ENCODE measurements around the gene ADRA2A. TPM values are rescaled to one million over a fixed set of nuclear protein-coding genes. Genes with fewer than 3 reads are reported as not detected.

ADRA2A gene
- total and polyA plus RNA-seq, 2 experiments from 2014 or later: 1.8 to 1.9 TPM

DNA sequence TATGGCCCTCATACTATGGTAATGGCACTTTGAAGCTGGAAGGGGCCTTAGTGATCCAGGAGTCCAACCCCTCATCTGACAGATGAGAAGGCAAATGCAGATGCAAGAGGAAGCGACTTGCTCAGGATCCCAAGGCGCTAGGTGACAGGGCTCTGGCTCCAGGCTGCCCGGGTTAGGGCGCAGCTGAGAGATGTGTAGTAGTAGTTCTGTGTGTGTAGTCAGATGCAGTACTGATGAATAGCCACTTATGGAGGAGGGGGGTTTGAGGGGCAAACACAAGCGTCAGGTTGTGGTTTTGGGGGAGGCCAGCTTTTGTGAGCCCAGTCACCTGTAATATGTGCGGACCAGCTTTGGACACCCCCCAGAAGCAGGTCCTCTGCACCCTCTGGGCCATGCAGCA is 4.8 kb downstream of the ADRA2A start:
- Histone ChIP-seq H4K20me1 (ENCODE audit: insufficient read depth, poor library complexity, severe bottlenecking) (no peaks in the 10 kb centered on the region), H3K79me2 (no peaks in the 10 kb centered on the region), H3K4me1 (ENCODE audit: insufficient read depth) (peaks cover 26% of the 10 kb centered on the region), H3K36me3 (replicated peaks; ENCODE audit: insufficient read depth, low read depth) (no peaks in the 10 kb centered on the region), H3K27ac (no peak overlapping the region), H3K4me2 (no peak overlapping the region), H3K9me3 (ENCODE audit: low read depth) (no peaks in the 10 kb centered on the region), H3K9me2 (replicated peaks; ENCODE audit: insufficient read depth) (no peaks in the 10 kb centered on the region), H2AFZ (no peak overlapping the region), H3K4me3 (no peak overlapping the region), H3K27me3 (peaks cover 32% of the 10 kb centered on the region)
- WGBS (ENCODE audit: low lambda C conversion rate, missing lambda C conversion rate): 96% methylated on average over 6 of the region's 6 CpGs
- no peak for DNase-seq (ENCODE audit: low spot score)
- TF ChIP-seq EZH2phosphoT487 (IDR thresholded peaks at IDR 0.05; ENCODE audit: low read depth, severe bottlenecking, unreplicated experiment) (no peak), EZH2 (IDR thresholded peaks at IDR 0.05; ENCODE audit: borderline replicate concordance) (no peak)
- TF ChIP-seq, protein P1, sequence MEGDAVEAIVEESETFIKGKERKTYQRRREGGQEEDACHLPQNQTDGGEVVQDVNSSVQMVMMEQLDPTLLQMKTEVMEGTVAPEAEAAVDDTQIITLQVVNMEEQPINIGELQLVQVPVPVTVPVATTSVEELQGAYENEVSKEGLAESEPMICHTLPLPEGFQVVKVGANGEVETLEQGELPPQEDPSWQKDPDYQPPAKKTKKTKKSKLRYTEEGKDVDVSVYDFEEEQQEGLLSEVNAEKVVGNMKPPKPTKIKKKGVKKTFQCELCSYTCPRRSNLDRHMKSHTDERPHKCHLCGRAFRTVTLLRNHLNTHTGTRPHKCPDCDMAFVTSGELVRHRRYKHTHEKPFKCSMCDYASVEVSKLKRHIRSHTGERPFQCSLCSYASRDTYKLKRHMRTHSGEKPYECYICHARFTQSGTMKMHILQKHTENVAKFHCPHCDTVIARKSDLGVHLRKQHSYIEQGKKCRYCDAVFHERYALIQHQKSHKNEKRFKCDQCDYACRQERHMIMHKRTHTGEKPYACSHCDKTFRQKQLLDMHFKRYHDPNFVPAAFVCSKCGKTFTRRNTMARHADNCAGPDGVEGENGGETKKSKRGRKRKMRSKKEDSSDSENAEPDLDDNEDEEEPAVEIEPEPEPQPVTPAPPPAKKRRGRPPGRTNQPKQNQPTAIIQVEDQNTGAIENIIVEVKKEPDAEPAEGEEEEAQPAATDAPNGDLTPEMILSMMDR (IDR thresholded peaks at IDR 0.05; ENCODE audit: poor library complexity): no peak

DNA sequence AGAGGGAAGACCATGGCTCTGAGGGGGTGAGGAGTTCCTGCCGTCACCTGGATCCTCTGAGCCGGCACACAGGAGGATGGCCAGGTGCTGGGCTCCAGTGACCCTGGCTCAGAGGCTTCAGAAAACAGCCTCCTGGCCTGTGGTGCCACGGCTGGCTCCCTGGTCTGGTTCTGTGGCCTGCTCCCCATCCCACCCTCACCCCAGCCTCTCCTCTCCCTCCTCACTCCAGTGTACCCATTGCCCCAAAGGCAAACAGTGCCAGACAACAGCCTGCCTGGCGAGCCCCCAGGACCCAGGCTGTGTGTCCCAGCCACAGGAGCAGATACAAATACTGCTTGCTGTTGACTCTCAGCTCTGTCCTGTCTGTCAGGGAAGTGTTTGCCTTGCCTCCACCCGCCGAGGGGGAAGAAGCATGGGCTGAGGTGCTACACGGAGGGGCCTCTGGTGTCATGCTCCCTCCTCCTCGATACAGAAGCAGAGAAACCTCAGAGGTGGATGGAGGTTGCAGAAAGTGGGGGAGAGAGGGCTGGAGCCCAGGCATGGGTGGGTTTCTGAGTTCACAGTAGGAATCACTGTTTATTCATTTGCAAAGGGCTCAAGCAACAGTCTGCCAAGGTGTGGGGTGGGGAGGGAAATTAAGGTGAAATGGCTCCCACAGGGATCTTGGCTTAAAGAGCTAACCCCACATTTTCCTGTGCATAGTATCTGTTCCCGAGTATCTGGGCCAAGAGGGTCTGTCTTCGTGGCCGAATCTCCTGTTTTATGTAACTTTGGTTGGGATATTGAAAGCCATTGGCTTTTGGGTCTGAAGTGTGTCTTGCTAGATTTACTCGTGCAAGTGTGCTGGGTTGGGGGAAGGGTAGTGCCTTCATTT is 5.5 kb downstream of the ADRA2A start:
- DNase-seq (ENCODE audit: low spot score): no peak
- no peak overlapping the region for H3K4me2 ChIP-seq
- no peaks in the 10 kb centered on the region for H3K9me3 ChIP-seq (ENCODE audit: low read depth)
- H3K4me3 ChIP-seq: no peak overlapping the region
- peaks cover 28% of the 10 kb centered on the region for H3K27me3 ChIP-seq
- no peak for TF ChIP-seq EZH2 (IDR thresholded peaks at IDR 0.05; ENCODE audit: borderline replicate concordance)
- TF ChIP-seq, protein P1 (IDR thresholded peaks at IDR 0.05; ENCODE audit: poor library complexity): no peak
- TF ChIP-seq EZH2phosphoT487 (IDR thresholded peaks at IDR 0.05; ENCODE audit: low read depth, severe bottlenecking, unreplicated experiment): no peak
- H3K36me3 ChIP-seq (replicated peaks; ENCODE audit: insufficient read depth, low read depth): no peaks in the 10 kb centered on the region
- WGBS (ENCODE audit: low lambda C conversion rate, missing lambda C conversion rate): 59% methylated on average over 12 of the region's 12 CpGs
- H3K4me1 ChIP-seq (ENCODE audit: insufficient read depth): peaks cover 22% of the 10 kb centered on the region
- H3K79me2 ChIP-seq: no peaks in the 10 kb centered on the region
- no peak overlapping the region for H3K27ac ChIP-seq
- H3K9me2 ChIP-seq (replicated peaks; ENCODE audit: insufficient read depth): no peaks in the 10 kb centered on the region
- no peak overlapping the region for H2AFZ ChIP-seq
- no peaks in the 10 kb centered on the region for H4K20me1 ChIP-seq (ENCODE audit: insufficient read depth, poor library complexity, severe bottlenecking)

DNA sequence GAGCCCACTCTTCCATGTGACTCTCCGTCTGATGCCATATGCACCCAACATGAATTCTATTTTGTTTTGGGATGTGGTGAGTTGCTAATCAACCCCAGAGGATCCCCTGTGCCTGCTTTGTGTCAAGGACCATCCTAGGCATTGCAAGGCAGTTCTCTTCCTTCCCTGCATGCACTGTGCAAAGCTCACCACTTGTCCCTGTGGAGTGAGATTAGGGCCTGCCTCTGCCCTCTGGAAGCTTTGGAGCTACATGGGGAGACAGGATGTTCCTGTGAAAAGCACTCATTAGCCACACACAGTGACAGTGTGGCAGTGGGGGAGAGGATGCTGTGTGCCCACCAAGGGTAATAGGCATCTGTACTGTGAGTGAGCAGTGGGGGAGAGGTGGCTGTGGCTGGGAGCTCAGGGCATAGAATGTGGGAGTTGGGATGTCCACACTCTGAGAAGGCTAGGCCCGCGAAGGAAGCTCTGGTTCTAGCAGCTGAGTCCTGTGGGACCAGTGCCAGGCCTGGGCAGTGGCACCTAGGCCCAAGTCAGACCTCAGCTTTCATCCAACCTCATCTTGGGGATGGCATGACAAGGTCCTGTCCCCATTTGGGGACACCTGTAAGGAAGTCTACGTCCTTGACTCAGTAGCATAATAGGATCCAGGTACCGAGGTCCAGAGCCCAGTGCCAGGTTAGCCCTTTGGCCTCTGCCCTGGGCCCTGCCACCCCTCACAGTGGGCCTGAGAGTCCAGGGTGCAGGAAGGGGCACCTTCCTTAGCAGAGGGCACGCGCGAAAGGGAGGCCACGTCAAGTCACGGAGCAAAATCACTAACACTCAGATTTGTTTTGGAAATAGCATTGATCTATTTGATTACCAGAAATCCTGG is 6.6 kb downstream of the ADRA2A start:
- H3K9me2 ChIP-seq (replicated peaks; ENCODE audit: insufficient read depth): no peaks in the 10 kb centered on the region
- no peak overlapping the region for H2AFZ ChIP-seq
- H3K4me2 ChIP-seq: no peak overlapping the region
- no peaks in the 10 kb centered on the region for H3K9me3 ChIP-seq (ENCODE audit: low read depth)
- peaks cover 12% of the 10 kb centered on the region for H3K4me1 ChIP-seq (ENCODE audit: insufficient read depth)
- no peak overlapping the region for H3K4me3 ChIP-seq
- no peaks in the 10 kb centered on the region for H4K20me1 ChIP-seq (ENCODE audit: insufficient read depth, poor library complexity, severe bottlenecking)
- WGBS (ENCODE audit: low lambda C conversion rate, missing lambda C conversion rate): 96% methylated on average over 10 of the region's 10 CpGs
- no peak overlapping the region for H3K27ac ChIP-seq
- TF ChIP-seq EZH2phosphoT487 (IDR thresholded peaks at IDR 0.05; ENCODE audit: low read depth, severe bottlenecking, unreplicated experiment) (no peak), EZH2 (IDR thresholded peaks at IDR 0.05; ENCODE audit: borderline replicate concordance) (no peak)
- TF ChIP-seq, protein P1 (IDR thresholded peaks at IDR 0.05; ENCODE audit: poor library complexity): no peak
- no peak for DNase-seq (ENCODE audit: low spot score)
- peaks cover 16% of the 10 kb centered on the region for H3K27me3 ChIP-seq
- no peaks in the 10 kb centered on the region for H3K36me3 ChIP-seq (replicated peaks; ENCODE audit: insufficient read depth, low read depth)
- no peaks in the 10 kb centered on the region for H3K79me2 ChIP-seq
